Measurements from ENCODE around the gene SCP2D1. TPM values are rescaled to one million over a fixed set of nuclear protein-coding genes. Genes with fewer than 3 reads are reported as not detected.

The SCP2D1 gene
- total RNA-seq, 1 donor from 2014 or later, result not detected

Other genes starting within 250 kb of the SCP2D1 start
- 43.1 TPM for gene SMIM26, start 246.4 kb upstream of the SCP2D1 start, total RNA-seq (ENCODE audit: insufficient read depth, low replicate concordance)
- gene DTD1, start 225.7 kb upstream of the SCP2D1 start, total RNA-seq (ENCODE audit: insufficient read depth, low replicate concordance), result 20.2 TPM

All from umbilical cord (tissue), 1 donor.